Neural cell (in vitro differentiated cells): ENCODE data around the gene ITM2B. TPM values are rescaled to one million over a fixed set of nuclear protein-coding genes. Genes with fewer than 3 reads are reported as not detected.
"Not testable (repeated sequence)": the region's sequence is repeated elsewhere in the genome, so short reads cannot be mapped to it uniquely, and the experiment has no call there.

Experiments
- H2AFZ ChIP-seq: fragments of 200-600, 300-800 bp; sonication (generic), shearing (Covaris generic); 2 replicates; pipeline ENCODE4 v1.6.0; 2014; ENCODE audit warnings: low read depth, mild to moderate bottlenecking, antibody characterized with exemption, low read length, moderate library complexity
- H3F3A ChIP-seq: fragments of 200-600 bp; shearing (Covaris generic); 2 replicates; pipeline ENCODE4 v1.6.1; 2016; ENCODE audit warnings: mild to moderate bottlenecking, moderate library complexity, mixed read lengths, antibody characterized with exemption, low read length; ENCODE audit not compliant: insufficient read depth, poor library complexity, severe bottlenecking
- H3K27ac ChIP-seq: fragments of 200-600, 300-800 bp; sonication (generic), shearing (Covaris generic); 2 replicates; pipeline ENCODE4 v1.5.1; 2014; ENCODE audit warnings: mild to moderate bottlenecking, low read length, moderate library complexity
- H3K27me3 ChIP-seq: fragments of 300-800, 200-600 bp; sonication (generic), shearing (Covaris generic); 2 replicates; pipeline ENCODE4 v1.6.0; 2014; ENCODE audit warnings: mild to moderate bottlenecking, low read depth, low read length, moderate library complexity; ENCODE audit not compliant: insufficient read depth
- H3K36me3 ChIP-seq: fragments of 300-800, 200-600 bp; sonication (generic), shearing (Covaris generic); 2 replicates; pipeline ENCODE4 v1.5.1; 2014; ENCODE audit warnings: mild to moderate bottlenecking, antibody characterized with exemption, low read length, moderate library complexity; ENCODE audit not compliant: insufficient read depth
- H3K4me2 ChIP-seq: fragments of 300-800, 200-600 bp; sonication (generic), shearing (Covaris generic); 2 replicates; pipeline ENCODE4 v1.6.0; 2014; ENCODE audit warnings: mild to moderate bottlenecking, low read length
- H3K4me3 ChIP-seq: fragments of 300-800, 200-600 bp; sonication (generic), shearing (Covaris generic); 2 replicates; pipeline ENCODE4 v1.5.1; 2014; ENCODE audit warnings: mild to moderate bottlenecking, low read length, moderate library complexity
- H3K79me2 ChIP-seq: fragments of 200-600 bp; shearing (Covaris generic); replicated peaks from 2 replicates; pipeline ENCODE4 v1.6.0; 2014; ENCODE audit warnings: mild to moderate bottlenecking, low read length, moderate library complexity; ENCODE audit not compliant: insufficient read depth
- H3K9ac ChIP-seq: fragments of 300-800, 200-600 bp; sonication (generic), shearing (Covaris generic); 2 replicates; pipeline ENCODE4 v1.6.1; 2016; ENCODE audit warnings: mild to moderate bottlenecking, low read length, mixed read lengths
- H3K9me2 ChIP-seq: fragments of 200-600 bp; shearing (Covaris generic); 2 replicates; pipeline ENCODE4 v1.6.1; 2016; ENCODE audit warnings: mild to moderate bottlenecking, low read length, mixed read lengths; ENCODE audit not compliant: insufficient read depth
- H3K9me3 ChIP-seq: fragments of 200-600, 300-800 bp; sonication (generic), shearing (Covaris generic); 2 replicates; pipeline ENCODE4 v1.6.1; 2016; ENCODE audit warnings: mild to moderate bottlenecking, mixed run types, low read length, moderate library complexity, mixed read lengths
- H4K20me1 ChIP-seq: fragments of 200-600 bp; shearing (Covaris generic); 2 replicates; pipeline ENCODE4 v1.6.1; 2016; ENCODE audit warnings: mild to moderate bottlenecking, mixed run types; ENCODE audit not compliant: insufficient read depth
- EP300 ChIP-seq: fragments of 450-650 bp; conservative IDR thresholded peaks from 2 replicates; pipeline ENCODE4 v1.6.1; 2014; ENCODE audit warnings: antibody characterized with exemption, mild to moderate bottlenecking, moderate library complexity; ENCODE audit not compliant: poor library complexity, severe bottlenecking
- EZH2 ChIP-seq: fragments of 200-600, 300-800 bp; shearing (Covaris generic), sonication (generic); IDR thresholded peaks from 2 replicates; pipeline ENCODE4 v1.6.1; 2014; ENCODE audit warnings: antibody characterized with exemption, low read length, borderline replicate concordance, mild to moderate bottlenecking; ENCODE audit not compliant: insufficient read depth, poor library complexity, severe bottlenecking
- MXI1 ChIP-seq: fragments of 450-650 bp; conservative IDR thresholded peaks from 2 replicates; pipeline ENCODE4 v1.6.1; 2014; ENCODE audit warnings: antibody characterized with exemption, mild to moderate bottlenecking; ENCODE audit not compliant: poor library complexity, severe bottlenecking
- POLR2AphosphoS5 ChIP-seq: IDR thresholded peaks from 2 replicates; pipeline ENCODE4 v1.6.1; 2012
- RAD21 ChIP-seq: fragments of 450-650 bp; conservative IDR thresholded peaks from 2 replicates; pipeline ENCODE4 v1.6.1; 2014; ENCODE audit warnings: antibody characterized with exemption, mild to moderate bottlenecking, moderate library complexity
- SMC3 ChIP-seq: fragments of 450-650 bp; conservative IDR thresholded peaks from 2 replicates; pipeline ENCODE4 v1.6.1; 2014; ENCODE audit warnings: antibody characterized with exemption, mild to moderate bottlenecking, moderate library complexity; ENCODE audit not compliant: poor library complexity
- TAF1 ChIP-seq: IDR thresholded peaks from 2 replicates; pipeline ENCODE4 v1.6.1; 2012; ENCODE audit warnings: low read depth
- polyA plus RNA-seq: library from polyadenylated mRNA; depleted of rRNA; stranded (reverse); fragments of >200 nt; gene quantifications from 2 replicates; pipeline ENCODE4 v1.2.3, GENCODE V29; 2014
- TF ChIP-seq, protein P1 (sequence below): IDR thresholded peaks from 2 replicates; pipeline ENCODE4 v1.6.1; 2012; ENCODE audit warnings: borderline replicate concordance
- TF ChIP-seq, protein P2 (sequence below): fragments of 450-650 bp; IDR thresholded peaks from 2 replicates; pipeline ENCODE4 v1.5.1; 2014; ENCODE audit warnings: antibody characterized with exemption, mild to moderate bottlenecking, moderate library complexity; ENCODE audit not compliant: poor library complexity, severe bottlenecking

ITM2B gene
- polyA plus RNA-seq, 1 donor from 2014 or later, result 275 TPM

DNA sequence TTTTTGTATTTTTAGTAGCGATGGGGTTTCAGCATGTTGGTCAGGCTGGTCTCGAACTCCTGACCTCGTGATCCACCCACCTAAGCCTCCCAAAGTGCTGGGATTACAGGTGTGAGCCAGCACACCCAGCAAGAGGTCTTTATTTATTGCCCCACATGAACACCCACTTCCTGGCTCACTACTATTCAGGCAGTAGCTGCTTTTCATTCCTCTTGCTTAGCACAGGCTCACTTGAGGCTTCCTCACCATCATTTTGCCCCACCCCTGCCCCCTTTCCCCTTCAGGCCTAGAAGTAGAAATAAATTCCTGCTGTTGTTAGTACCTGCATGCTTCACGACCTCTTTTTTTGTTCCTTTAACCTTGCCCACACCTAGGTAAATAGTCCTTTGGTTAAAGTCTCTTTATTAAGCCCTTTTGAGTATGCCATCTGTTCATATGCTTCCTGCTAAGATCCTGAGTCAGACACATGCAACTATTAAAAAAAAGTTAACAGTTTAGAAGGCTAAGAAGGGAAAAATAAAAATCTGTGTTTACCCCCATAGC lies 33.5 kb upstream of the ITM2B start:
- Histone ChIP-seq H3K36me3 (no peaks in the 10 kb centered on the region), H3K27me3 (no peaks in the 10 kb centered on the region), H3F3A (no peaks in the 10 kb centered on the region), H3K4me3 (no peak overlapping the region), H2AFZ (no peak overlapping the region), H3K9ac (no peak overlapping the region), H4K20me1 (no peaks in the 10 kb centered on the region), H3K27ac (no peak overlapping the region), H3K79me2 (no peaks in the 10 kb centered on the region), H3K9me3 (no peaks in the 10 kb centered on the region), H3K4me2 (no peak overlapping the region), H3K9me2 (no peaks in the 10 kb centered on the region)
- TF ChIP-seq MXI1 (no peak), POLR2AphosphoS5 (no peak), EP300 (no peak)

DNA sequence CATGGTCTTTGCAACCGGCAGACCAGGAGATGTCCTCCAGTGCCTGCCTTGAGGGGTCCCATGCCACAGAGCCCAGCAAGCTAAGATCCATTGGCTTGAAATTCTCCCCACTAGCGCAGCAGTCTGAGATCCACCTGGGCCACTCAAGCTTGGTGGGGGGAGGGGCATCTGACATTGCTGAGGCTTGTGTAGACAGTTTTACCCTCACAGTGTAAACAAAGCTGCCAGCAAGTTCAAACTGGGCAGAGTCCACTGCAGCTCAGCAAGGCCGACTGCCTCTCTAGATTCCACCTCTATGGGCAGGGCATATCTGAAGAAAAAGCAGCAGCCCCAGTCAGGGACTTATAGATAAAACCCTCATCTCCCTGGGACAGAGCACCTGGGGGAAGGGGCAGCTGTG lies 32.0 kb upstream of the ITM2B start:
- Histone ChIP-seq H3K36me3 (no peaks in the 10 kb centered on the region), H3K27ac (no peak overlapping the region), H3K79me2 (no peaks in the 10 kb centered on the region), H3K9me3 (no peaks in the 10 kb centered on the region), H3K4me3 (no peak overlapping the region), H3K27me3 (no peaks in the 10 kb centered on the region), H3K9ac (no peak overlapping the region), H3F3A (no peaks in the 10 kb centered on the region), H4K20me1 (no peaks in the 10 kb centered on the region), H2AFZ (no peak overlapping the region), H3K4me2 (no peak overlapping the region), H3K9me2 (no peaks in the 10 kb centered on the region)
- TF ChIP-seq, protein P1, sequence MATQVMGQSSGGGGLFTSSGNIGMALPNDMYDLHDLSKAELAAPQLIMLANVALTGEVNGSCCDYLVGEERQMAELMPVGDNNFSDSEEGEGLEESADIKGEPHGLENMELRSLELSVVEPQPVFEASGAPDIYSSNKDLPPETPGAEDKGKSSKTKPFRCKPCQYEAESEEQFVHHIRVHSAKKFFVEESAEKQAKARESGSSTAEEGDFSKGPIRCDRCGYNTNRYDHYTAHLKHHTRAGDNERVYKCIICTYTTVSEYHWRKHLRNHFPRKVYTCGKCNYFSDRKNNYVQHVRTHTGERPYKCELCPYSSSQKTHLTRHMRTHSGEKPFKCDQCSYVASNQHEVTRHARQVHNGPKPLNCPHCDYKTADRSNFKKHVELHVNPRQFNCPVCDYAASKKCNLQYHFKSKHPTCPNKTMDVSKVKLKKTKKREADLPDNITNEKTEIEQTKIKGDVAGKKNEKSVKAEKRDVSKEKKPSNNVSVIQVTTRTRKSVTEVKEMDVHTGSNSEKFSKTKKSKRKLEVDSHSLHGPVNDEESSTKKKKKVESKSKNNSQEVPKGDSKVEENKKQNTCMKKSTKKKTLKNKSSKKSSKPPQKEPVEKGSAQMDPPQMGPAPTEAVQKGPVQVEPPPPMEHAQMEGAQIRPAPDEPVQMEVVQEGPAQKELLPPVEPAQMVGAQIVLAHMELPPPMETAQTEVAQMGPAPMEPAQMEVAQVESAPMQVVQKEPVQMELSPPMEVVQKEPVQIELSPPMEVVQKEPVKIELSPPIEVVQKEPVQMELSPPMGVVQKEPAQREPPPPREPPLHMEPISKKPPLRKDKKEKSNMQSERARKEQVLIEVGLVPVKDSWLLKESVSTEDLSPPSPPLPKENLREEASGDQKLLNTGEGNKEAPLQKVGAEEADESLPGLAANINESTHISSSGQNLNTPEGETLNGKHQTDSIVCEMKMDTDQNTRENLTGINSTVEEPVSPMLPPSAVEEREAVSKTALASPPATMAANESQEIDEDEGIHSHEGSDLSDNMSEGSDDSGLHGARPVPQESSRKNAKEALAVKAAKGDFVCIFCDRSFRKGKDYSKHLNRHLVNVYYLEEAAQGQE, result no peak
- TF ChIP-seq MXI1 (no peak), SMC3 (no peak), POLR2AphosphoS5 (no peak), EP300 (no peak), RAD21 (no peak), EZH2 (no peak), TAF1 (no peak)
- TF ChIP-seq, protein P2, sequence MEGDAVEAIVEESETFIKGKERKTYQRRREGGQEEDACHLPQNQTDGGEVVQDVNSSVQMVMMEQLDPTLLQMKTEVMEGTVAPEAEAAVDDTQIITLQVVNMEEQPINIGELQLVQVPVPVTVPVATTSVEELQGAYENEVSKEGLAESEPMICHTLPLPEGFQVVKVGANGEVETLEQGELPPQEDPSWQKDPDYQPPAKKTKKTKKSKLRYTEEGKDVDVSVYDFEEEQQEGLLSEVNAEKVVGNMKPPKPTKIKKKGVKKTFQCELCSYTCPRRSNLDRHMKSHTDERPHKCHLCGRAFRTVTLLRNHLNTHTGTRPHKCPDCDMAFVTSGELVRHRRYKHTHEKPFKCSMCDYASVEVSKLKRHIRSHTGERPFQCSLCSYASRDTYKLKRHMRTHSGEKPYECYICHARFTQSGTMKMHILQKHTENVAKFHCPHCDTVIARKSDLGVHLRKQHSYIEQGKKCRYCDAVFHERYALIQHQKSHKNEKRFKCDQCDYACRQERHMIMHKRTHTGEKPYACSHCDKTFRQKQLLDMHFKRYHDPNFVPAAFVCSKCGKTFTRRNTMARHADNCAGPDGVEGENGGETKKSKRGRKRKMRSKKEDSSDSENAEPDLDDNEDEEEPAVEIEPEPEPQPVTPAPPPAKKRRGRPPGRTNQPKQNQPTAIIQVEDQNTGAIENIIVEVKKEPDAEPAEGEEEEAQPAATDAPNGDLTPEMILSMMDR, result no peak

DNA sequence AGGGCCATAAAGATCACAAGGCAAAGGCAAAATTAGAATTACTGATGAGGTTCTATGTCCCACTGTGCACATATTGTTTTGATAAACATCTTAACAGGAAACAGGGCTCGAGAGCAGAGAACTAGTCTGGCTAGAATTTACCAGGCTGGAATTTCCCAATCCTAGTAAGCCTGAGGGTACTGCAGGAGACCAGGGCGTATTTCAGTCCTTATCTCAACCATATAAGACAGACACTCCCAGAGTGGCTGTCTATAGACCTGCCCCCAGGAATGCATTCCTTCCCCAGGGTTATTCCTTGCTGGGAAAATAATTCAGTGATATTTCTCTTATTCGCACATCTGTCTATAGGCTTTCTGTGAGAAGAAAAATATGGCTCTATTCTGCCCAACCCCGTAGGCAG lies 25.8 kb upstream of the ITM2B start:
- not testable (repeated sequence) for H3K79me2 ChIP-seq, H3K27ac ChIP-seq, H3K27me3 ChIP-seq, H3K9me3 ChIP-seq, H3K9me2 ChIP-seq, H3K9ac ChIP-seq, H4K20me1 ChIP-seq, H3F3A ChIP-seq, H3K4me2 ChIP-seq, H2AFZ ChIP-seq, H3K4me3 ChIP-seq, H3K36me3 ChIP-seq
